AG09319 (cell line): Measurements from ENCODE around the gene A1CF.

Experiments
- DNase-seq: peaks from one replicate; pipeline ENCODE4 v3.0.0-alpha.2; 2010; ENCODE audit warnings: low read depth; ENCODE audit errors: extremely low read depth
- CTCF ChIP-seq: IDR thresholded peaks from 2 replicates; pipeline ENCODE4 v1.5.1; 2011; ENCODE audit warnings: low read depth, mild to moderate bottlenecking, inconsistent platforms, low read length, moderate library complexity

The A1CF gene

GRCh38 chr10:50807851-50808776 is 77.3 kb downstream of the A1CF start:
- TF ChIP-seq CTCF = no peak
- no peak for DNase-seq

GRCh38 chr10:50805981-50806622 is 79.3 kb downstream of the A1CF start:
- DNase-seq = no peak
- no peak for TF ChIP-seq CTCF

GRCh38 chr10:50799595-50799994 is 85.8 kb downstream of the A1CF start:
- no peak for TF ChIP-seq CTCF

GRCh38 chr10:50798297-50798696 is 87.1 kb downstream of the A1CF start:
- no peak for TF ChIP-seq CTCF
- no peak for DNase-seq

More at GRCh38 chr10:50799595-50799994, 85.8 kb downstream of the A1CF start:
- no peak for DNase-seq

- no peak for TF ChIP-seq CTCF
- no peak for DNase-seq
Observed at GRCh38 chr10:50796693-50797092, 88.7 kb downstream of the A1CF start.

GRCh38 chr10:50794490-50794889 is 90.9 kb downstream of the A1CF start:
- DNase-seq = no peak
- TF ChIP-seq CTCF = no peak
